SK-N-SH (cell line): ENCODE measurements around the gene UQCRHL. TPM values are rescaled to one million over a fixed set of nuclear protein-coding genes. Genes with fewer than 3 reads are reported as not detected.
"Not testable (repeated sequence)": the region's sequence is repeated elsewhere in the genome, so short reads cannot be mapped to it uniquely, and the experiment has no call there.

ENCODE experiments used
- CTCF ChIA-PET: fragments of 300-600, 350-600 bp; formaldehyde crosslinking; extraction: SDS; loops from one replicate; lab custom pipeline; 2021; lab: Yijun Ruan, JAX
- POLR2A ChIA-PET: fragments of 350-600 bp; sonication (Branson Sonifier 250); formaldehyde crosslinking; extraction: SDS; loops from one replicate; lab custom pipeline; 2020; ENCODE audit warnings: antibody characterized with exemption, inconsistent platforms; lab: Yijun Ruan, JAX
- DNase-seq: peaks from one replicate; pipeline ENCODE4 v3.0.0; 2012
- H2AFZ ChIP-seq: fragments of 200-600 bp; sonication (generic); 2 replicates; pipeline ENCODE4 v1.8.1; 2016; ENCODE audit warnings: antibody characterized with exemption, mild to moderate bottlenecking, low read depth
- H3F3A ChIP-seq: fragments of 200-600 bp; sonication (generic); replicated peaks from 2 replicates; pipeline ENCODE3; 2016; ENCODE audit warnings: antibody characterized with exemption, mild to moderate bottlenecking; ENCODE audit not compliant: insufficient read depth
- H3K27ac ChIP-seq, 2 experiments: fragments of 200-500 bp in 1 of 2; fragments of 200-600 bp in 1 of 2; sonication (Bioruptor generic) in 1 of 2; sonication (generic), shearing (Covaris generic) in 1 of 2; 2 replicates each; pipeline versions ENCODE4 v1.5.1 to v1.6.1; 2014 to 2016; ENCODE audit warnings: low read depth in 2 of 2, inconsistent platforms in 1 of 2, low read length in 1 of 2, mild to moderate bottlenecking in 1 of 2, mixed read lengths in 1 of 2
- H3K27me3 ChIP-seq: fragments of 200-600 bp; sonication (generic), shearing (Covaris generic); 2 replicates; pipeline ENCODE4 v1.6.1; 2016; ENCODE audit warnings: mixed run types; ENCODE audit not compliant: insufficient read depth
- H3K36me3 ChIP-seq, 2 experiments: fragments of 200-500 bp in 1 of 2; fragments of 200-600 bp in 1 of 2; sonication (Bioruptor generic) in 1 of 2; sonication (generic) in 1 of 2; replicated peaks in 1 of 2; 2 replicates each; pipeline versions ENCODE3 to v1.5.1; 2014 to 2016; ENCODE audit warnings: low read length in 1 of 2, mild to moderate bottlenecking in 1 of 2; ENCODE audit not compliant: insufficient read depth in 2 of 2, control insufficient read depth in 1 of 2
- H3K4me1 ChIP-seq, 2 experiments: fragments of 200-500 bp in 1 of 2; fragments of 200-600 bp in 1 of 2; sonication (Bioruptor generic) in 1 of 2; sonication (generic), shearing (Covaris generic) in 1 of 2; 2 replicates each; pipeline versions ENCODE4 v1.5.1 to v1.6.1; 2014 to 2016; ENCODE audit warnings: low read depth in 1 of 2, low read length in 1 of 2, mixed run types in 1 of 2; ENCODE audit not compliant: insufficient read depth in 2 of 2, control insufficient read depth in 1 of 2
- H3K4me2 ChIP-seq: fragments of 200-600 bp; sonication (generic), shearing (Covaris generic); 2 replicates; pipeline ENCODE4 v1.6.1; 2017; ENCODE audit warnings: mixed run types
- H3K4me3 ChIP-seq, 2 experiments: fragments of 200-500 bp in 1 of 2; fragments of 200-600 bp in 1 of 2; sonication (Bioruptor generic) in 1 of 2; sonication (generic), shearing (Covaris generic) in 1 of 2; 2 replicates each; pipeline versions ENCODE4 v1.5.1 to v1.8.1; 2014 to 2016; ENCODE audit warnings: low read depth in 2 of 2, inconsistent platforms in 1 of 2, low read length in 1 of 2, mild to moderate bottlenecking in 1 of 2, mixed read lengths in 1 of 2, moderate library complexity in 1 of 2
- H3K79me2 ChIP-seq: fragments of 200-600 bp; sonication (generic); 2 replicates; pipeline ENCODE4 v1.8.1; 2017; ENCODE audit warnings: mild to moderate bottlenecking; ENCODE audit not compliant: insufficient read depth
- H3K9ac ChIP-seq: fragments of 200-600 bp; sonication (generic); 2 replicates; pipeline ENCODE4 v1.6.1; 2017; ENCODE audit warnings: mixed run types
- H3K9me2 ChIP-seq: fragments of 200-600 bp; sonication (generic); 2 replicates; pipeline ENCODE4 v1.6.1; 2017; ENCODE audit warnings: mixed run types
- H3K9me3 ChIP-seq: fragments of 200-600 bp; sonication (generic); 2 replicates; pipeline ENCODE4 v1.6.1; 2017; ENCODE audit warnings: mixed run types, mild to moderate bottlenecking, moderate library complexity
- H4K20me1 ChIP-seq: fragments of 200-600 bp; sonication (generic); 2 replicates; pipeline ENCODE4 v1.6.1; 2017; ENCODE audit warnings: mild to moderate bottlenecking, mixed run types; ENCODE audit not compliant: insufficient read depth
- CHD2 ChIP-seq: fragments of 150-350 bp; IDR thresholded peaks from 2 replicates; pipeline ENCODE4 v1.6.1; 2018; ENCODE audit warnings: low read length; ENCODE audit not compliant: partially characterized antibody
- FOXM1 ChIP-seq: IDR thresholded peaks from 2 replicates; pipeline ENCODE4 v1.4.0; 2012; ENCODE audit warnings: low read depth, mild to moderate bottlenecking
- PBX3 ChIP-seq: IDR thresholded peaks from 2 replicates; pipeline ENCODE4; 2012
- TAF1 ChIP-seq: IDR thresholded peaks from 2 replicates; pipeline ENCODE4 v1.6.1; 2012; ENCODE audit warnings: low read depth, mild to moderate bottlenecking, low read length, moderate library complexity, borderline replicate concordance
- ZBTB33 ChIP-seq: IDR thresholded peaks from 2 replicates; pipeline ENCODE4 v1.4.0; 2012; ENCODE audit warnings: low read depth, borderline replicate concordance
- WGBS: methylation state at CpG from one replicate; pipeline ENCODE4 v1.1.6; 2017; ENCODE audit warnings: low lambda C conversion rate; 5-methylcytosine and 5-hydroxymethylcytosine counted together
- polyA plus RNA-seq, 3 experiments: library from polyadenylated mRNA; depleted of rRNA; stranded (reverse); fragments of >200 nt; gene quantifications; 2 replicates each; pipeline ENCODE4 v1.2.3, GENCODE V29; 2012
- TF ChIP-seq, protein P1 (sequence below): fragments of 150-350 bp; IDR thresholded peaks from 2 replicates; pipeline ENCODE4 v1.6.1; 2016; ENCODE audit warnings: mild to moderate bottlenecking, low read depth, low read length

Gene UQCRHL
- polyA plus RNA-seq, 1 of the 3 experiments (the other 2 are of a cell fraction): 2.8 TPM

DNA sequence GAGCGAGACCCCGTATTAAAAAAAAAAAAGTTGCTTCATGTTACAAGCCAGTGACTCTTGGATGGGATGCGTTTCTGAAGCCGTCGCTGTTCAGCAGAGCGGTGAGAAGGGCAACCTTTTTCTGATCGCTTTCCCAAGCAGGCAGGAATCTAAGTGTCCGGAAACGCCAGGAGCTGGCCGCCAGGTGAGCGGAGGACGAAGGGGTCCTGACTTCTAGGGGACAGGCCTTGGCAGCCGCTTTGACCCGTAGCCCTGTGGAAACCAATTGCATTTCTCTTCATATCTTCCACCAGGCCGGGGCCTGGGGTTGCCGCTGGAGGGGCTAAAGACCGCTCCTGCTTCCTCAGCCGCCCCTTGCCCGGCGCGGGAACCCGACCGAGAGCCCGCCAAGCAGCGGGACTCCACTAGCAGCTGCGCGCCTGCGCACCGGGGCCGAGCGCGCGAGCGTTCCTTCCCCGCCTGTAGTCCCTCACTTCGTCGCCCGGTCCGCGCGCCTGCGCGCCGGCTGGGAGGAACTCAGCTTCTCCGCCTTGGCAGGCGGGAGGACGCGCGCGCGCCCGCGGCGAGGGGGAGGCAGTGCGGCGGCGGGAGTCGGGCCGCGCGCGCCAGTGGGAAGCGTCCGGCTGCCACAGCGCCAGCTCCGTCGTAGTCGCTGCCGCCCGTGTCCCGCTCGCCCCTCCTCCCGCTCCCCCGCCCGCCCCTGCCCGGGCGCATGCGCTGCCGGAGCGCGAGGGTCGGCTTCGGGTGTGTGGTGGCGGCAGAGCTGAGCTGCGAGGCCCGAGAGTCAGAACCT lies 39.8 kb upstream of the UQCRHL start, which contains the start of gene SPEN (continued):
- TF ChIP-seq PBX3 (no peak), FOXM1 (no peak), TAF1 (peak; percentile 48; the same call in 1 of the 2 replicates), CHD2 (peak; percentile 43), ZBTB33 (no peak; the same call in 1 of the 2 replicates)
- TF ChIP-seq, protein P1, sequence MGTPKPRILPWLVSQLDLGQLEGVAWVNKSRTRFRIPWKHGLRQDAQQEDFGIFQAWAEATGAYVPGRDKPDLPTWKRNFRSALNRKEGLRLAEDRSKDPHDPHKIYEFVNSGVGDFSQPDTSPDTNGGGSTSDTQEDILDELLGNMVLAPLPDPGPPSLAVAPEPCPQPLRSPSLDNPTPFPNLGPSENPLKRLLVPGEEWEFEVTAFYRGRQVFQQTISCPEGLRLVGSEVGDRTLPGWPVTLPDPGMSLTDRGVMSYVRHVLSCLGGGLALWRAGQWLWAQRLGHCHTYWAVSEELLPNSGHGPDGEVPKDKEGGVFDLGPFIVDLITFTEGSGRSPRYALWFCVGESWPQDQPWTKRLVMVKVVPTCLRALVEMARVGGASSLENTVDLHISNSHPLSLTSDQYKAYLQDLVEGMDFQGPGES: no peak

DNA sequence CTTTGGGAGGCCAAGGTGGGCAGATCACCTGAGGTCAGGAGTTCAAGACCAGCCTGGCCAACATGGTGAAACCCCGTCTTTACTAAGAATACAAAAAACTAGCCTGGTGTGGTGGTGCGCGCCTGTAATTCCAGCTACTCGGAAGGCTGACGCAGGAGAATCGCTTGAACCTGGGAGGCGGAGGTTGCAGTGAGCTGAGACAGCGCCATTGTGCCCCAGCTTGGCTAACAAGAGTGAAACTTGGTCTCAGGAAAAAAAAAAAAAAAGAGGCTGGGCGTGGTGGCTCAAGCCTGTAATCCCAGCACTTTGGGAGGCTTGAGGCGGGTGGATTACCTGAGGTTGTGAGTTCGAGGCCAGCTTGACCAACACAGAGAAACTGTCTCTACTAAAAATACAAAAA lies 38.6 kb upstream of the UQCRHL start:
- CTCF ChIA-PET: not testable (repeated sequence)

More for the DNA sequence above, 38.6 kb upstream of the UQCRHL start:
- not testable (repeated sequence) for H3K4me2 ChIP-seq, DNase-seq, H4K20me1 ChIP-seq, H3K27me3 ChIP-seq, H3K27ac ChIP-seq, H3K9ac ChIP-seq, H3K4me3 ChIP-seq, H3K9me3 ChIP-seq, H3K9me2 ChIP-seq, H3K36me3 ChIP-seq, H2AFZ ChIP-seq
- Histone ChIP-seq H3F3A (peaks cover 40% of the 10 kb centered on the region), H3K79me2 (peaks cover 59% of the 10 kb centered on the region), H3K4me1 (peaks cover 4 to 13% of the 10 kb centered on the region in 2 experiments; a peak in 2 of 4 replicates)
- WGBS: 96% methylated on average over 11 of the region's 11 CpGs
- POLR2A ChIA-PET: interaction anchor here (2.2 kb wide), 1 partner anchor 9 kb away, joined by 14 read pairs; no protein-coding TSS in a partner anchor
